ENCODE measurements around the gene DIAPH2. TPM values are rescaled to one million over a fixed set of nuclear protein-coding genes. Genes with fewer than 3 reads are reported as not detected.

DIAPH2 gene
- total RNA-seq, 2 experiments from 2014 or later, result 13.7 to 13.9 TPM

- Mint-ChIP-seq H3K27me3 (no peaks in the 10 kb centered on the region), H3K27ac (no peak overlapping the region), H3K4me3 (no peak overlapping the region), H3K9me3 (no peaks in the 10 kb centered on the region), H3K4me1 (no peaks in the 10 kb centered on the region), H3K36me3 (no peaks in the 10 kb centered on the region)
- POLR2A ChIA-PET, result no interaction called here
- ATAC-seq (ENCODE audit: low read depth), result no peak
- no peak for DNase-seq
These were observed 794.7 kb downstream of the DIAPH2 start for GRCh38 chrX:97479106-97479890.

DNA sequence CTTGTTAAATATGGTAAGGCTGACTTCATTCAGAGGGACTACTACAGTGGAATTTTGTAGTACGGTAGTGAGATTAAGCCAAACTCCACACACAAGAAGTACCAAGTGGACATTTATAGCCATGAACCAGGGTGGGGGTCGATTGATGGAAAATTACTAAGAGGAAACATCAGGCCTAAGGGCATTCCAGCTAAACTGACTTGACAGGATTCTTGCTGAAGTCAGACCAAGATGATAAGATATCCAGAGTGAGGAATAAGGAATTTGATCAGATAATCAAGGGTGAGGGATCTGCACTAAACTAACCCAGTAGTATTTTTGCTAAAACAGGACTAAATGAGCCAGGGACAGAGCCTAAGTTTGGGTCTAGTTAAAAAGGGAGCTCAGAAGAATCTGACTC lies 796.6 kb downstream of the DIAPH2 start:
- DNase-seq (no peak), ATAC-seq (ENCODE audit: low read depth) (no peak)
- Mint-ChIP-seq H3K27ac (no peak overlapping the region), H3K4me1 (no peaks in the 10 kb centered on the region), H3K9me3 (no peaks in the 10 kb centered on the region), H3K4me3 (no peak overlapping the region), H3K27me3 (no peaks in the 10 kb centered on the region), H3K36me3 (no peaks in the 10 kb centered on the region)
- POLR2A ChIA-PET, result no interaction called here

- H3K36me3 Mint-ChIP-seq, result no peaks in the 10 kb centered on the region
- no peaks in the 10 kb centered on the region for H3K9me3 Mint-ChIP-seq
- no peak for ATAC-seq (ENCODE audit: low read depth)
- H3K4me3 Mint-ChIP-seq, result no peak overlapping the region
- no peaks in the 10 kb centered on the region for H3K27me3 Mint-ChIP-seq
- no peak for DNase-seq
- no peak overlapping the region for H3K27ac Mint-ChIP-seq
- POLR2A ChIA-PET, result no interaction called here
- H3K4me1 Mint-ChIP-seq, result no peaks in the 10 kb centered on the region
These were observed 798.1 kb downstream of the DIAPH2 start for GRCh38 chrX:97482666-97483300.

GRCh38 chrX:97490656-97491055 lies 806.0 kb downstream of the DIAPH2 start:
- Mint-ChIP-seq H3K27me3 (no peaks in the 10 kb centered on the region), H3K4me3 (no peak overlapping the region), H3K4me1 (peaks cover 9% of the 10 kb centered on the region), H3K36me3 (peaks cover 4% of the 10 kb centered on the region), H3K9me3 (no peaks in the 10 kb centered on the region), H3K27ac (no peak overlapping the region)
- DNase-seq (no peak), ATAC-seq (ENCODE audit: low read depth) (no peak)
- POLR2A ChIA-PET, result no interaction called here

- DNase-seq, result no peak
- ATAC-seq (ENCODE audit: low read depth), result no peak
- Mint-ChIP-seq H3K4me1 (peaks cover 9% of the 10 kb centered on the region), H3K36me3 (peaks cover 2% of the 10 kb centered on the region), H3K9me3 (no peaks in the 10 kb centered on the region), H3K27me3 (no peaks in the 10 kb centered on the region), H3K4me3 (no peak overlapping the region), H3K27ac (no peak overlapping the region)
- POLR2A ChIA-PET, result no interaction called here
These were observed 810.2 kb downstream of the DIAPH2 start for GRCh38 chrX:97494756-97495372.

DNA sequence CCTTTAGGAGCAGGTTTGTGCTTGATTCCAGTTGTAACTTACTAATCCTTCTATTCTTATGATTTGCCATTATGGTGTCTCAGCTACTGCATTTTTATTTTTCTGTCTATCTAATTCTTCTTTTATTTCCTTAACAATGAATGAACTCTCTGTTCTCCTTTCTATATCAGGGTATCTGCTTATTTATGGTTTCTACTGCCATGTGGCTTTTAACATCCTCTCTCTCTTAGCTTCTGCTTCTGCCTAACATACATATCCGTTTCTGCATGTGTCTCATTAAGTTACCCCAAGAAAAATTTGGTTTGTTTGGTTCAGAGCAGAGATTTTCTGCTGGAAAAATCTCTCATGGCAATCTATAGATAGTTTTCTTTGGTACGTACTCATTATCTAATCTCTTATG lies 813.5 kb downstream of the DIAPH2 start:
- Mint-ChIP-seq H3K27ac (no peak overlapping the region), H3K27me3 (no peaks in the 10 kb centered on the region), H3K4me1 (peaks cover 9% of the 10 kb centered on the region), H3K4me3 (no peak overlapping the region), H3K9me3 (no peaks in the 10 kb centered on the region), H3K36me3 (no peaks in the 10 kb centered on the region)
- POLR2A ChIA-PET, result no interaction called here
- no peak for ATAC-seq (ENCODE audit: low read depth)
- no peak for DNase-seq

DNA sequence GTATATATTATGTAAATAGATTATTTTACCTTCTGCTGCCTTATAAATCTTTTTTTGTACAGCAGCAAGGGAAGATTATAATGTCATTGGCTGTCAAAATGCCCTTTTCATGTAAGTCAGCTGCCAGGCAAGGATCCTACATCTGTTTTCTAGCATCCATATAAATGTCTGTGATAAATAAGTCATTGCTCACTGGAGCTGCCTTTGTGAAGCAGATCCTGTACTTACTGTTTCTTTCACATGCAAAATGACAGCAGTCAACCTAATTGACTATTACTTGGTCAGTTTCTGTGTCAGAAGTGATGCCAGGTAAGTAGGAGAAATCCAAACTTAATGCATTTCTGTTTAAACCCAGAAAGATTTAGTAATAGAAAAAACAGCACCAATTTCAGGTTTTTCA lies 819.8 kb downstream of the DIAPH2 start:
- no peaks in the 10 kb centered on the region for H3K27me3 Mint-ChIP-seq
- no peaks in the 10 kb centered on the region for H3K36me3 Mint-ChIP-seq
- ATAC-seq (ENCODE audit: low read depth) (no peak), DNase-seq (no peak)
- no peak overlapping the region for H3K27ac Mint-ChIP-seq
- H3K9me3 Mint-ChIP-seq, result peaks cover 3% of the 10 kb centered on the region
- POLR2A ChIA-PET, result no interaction called here
- no peaks in the 10 kb centered on the region for H3K4me1 Mint-ChIP-seq
- H3K4me3 Mint-ChIP-seq, result no peak overlapping the region

GRCh38 chrX:97517763-97518162 lies 833.1 kb downstream of the DIAPH2 start:
- no peak for ATAC-seq (ENCODE audit: low read depth)

DNA sequence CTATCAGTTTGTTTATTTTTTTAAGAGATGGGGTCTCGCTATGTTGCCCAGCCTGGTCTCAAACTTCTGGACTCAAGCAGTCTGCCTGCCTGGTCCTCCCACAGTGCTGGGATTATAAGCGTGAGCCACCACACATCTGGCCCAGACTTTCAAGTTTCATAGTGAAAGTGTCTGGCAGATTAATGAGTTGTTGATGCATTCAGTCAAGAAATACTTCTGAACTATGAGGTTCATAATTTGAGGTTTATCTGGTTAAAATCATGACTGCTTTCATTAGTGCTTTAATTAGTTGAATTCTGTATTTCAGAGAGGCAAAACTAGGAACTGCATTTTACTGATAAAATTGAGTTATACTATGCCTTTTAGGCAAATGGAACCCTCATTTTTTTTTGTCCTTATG lies 837.7 kb downstream of the DIAPH2 start:
- no peaks in the 10 kb centered on the region for H3K27me3 Mint-ChIP-seq
- DNase-seq, result no peak
- H3K36me3 Mint-ChIP-seq, result peaks cover 3% of the 10 kb centered on the region
- no peak overlapping the region for H3K4me3 Mint-ChIP-seq
- peaks cover 2% of the 10 kb centered on the region for H3K9me3 Mint-ChIP-seq
- H3K27ac Mint-ChIP-seq, result no peak overlapping the region
- POLR2A ChIA-PET, result no interaction called here
- no peaks in the 10 kb centered on the region for H3K4me1 Mint-ChIP-seq
- no peak for ATAC-seq (ENCODE audit: low read depth)

More at GRCh38 chrX:97517763-97518162, 833.1 kb downstream of the DIAPH2 start:
- POLR2A ChIA-PET, result no interaction called here
- H3K27me3 Mint-ChIP-seq, result no peaks in the 10 kb centered on the region
- no peaks in the 10 kb centered on the region for H3K9me3 Mint-ChIP-seq
- no peaks in the 10 kb centered on the region for H3K4me1 Mint-ChIP-seq
- H3K27ac Mint-ChIP-seq, result no peak overlapping the region
- no peak overlapping the region for H3K4me3 Mint-ChIP-seq
- no peaks in the 10 kb centered on the region for H3K36me3 Mint-ChIP-seq
- no peak for DNase-seq

DNA sequence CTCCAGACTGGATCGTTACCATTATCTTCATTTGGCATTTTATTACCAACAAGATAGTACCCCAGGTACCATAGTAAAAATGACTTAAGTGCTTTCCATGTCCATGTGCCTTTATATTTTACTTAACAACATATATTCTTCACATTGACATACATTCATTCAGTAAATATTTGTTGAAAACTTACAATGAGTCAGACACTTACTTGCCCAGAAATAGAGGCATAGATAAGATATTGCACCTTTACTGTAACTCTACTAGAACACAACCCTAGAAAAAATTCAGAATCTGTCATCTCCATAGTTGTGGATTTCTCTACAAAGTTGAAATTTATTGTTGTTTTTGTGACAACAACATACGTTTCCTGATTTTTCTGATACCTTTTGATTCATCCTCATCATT lies 839.7 kb downstream of the DIAPH2 start:
- H3K4me3 Mint-ChIP-seq, result no peak overlapping the region
- H3K4me1 Mint-ChIP-seq, result no peaks in the 10 kb centered on the region

GRCh38 chrX:97524997-97525396 lies 840.4 kb downstream of the DIAPH2 start:
- DNase-seq, result no peak
- POLR2A ChIA-PET, result no interaction called here

More for the DNA sequence above, 839.7 kb downstream of the DIAPH2 start:
- Mint-ChIP-seq H3K27ac (no peak overlapping the region), H3K9me3 (peaks cover 2% of the 10 kb centered on the region), H3K36me3 (peaks cover 3% of the 10 kb centered on the region), H3K27me3 (no peaks in the 10 kb centered on the region)
- ATAC-seq (ENCODE audit: low read depth) (no peak), DNase-seq (no peak)
- POLR2A ChIA-PET, result no interaction called here

GRCh38 chrX:97525981-97526380 lies 841.3 kb downstream of the DIAPH2 start:
- Mint-ChIP-seq H3K4me1 (no peaks in the 10 kb centered on the region), H3K27me3 (no peaks in the 10 kb centered on the region), H3K4me3 (no peak overlapping the region), H3K36me3 (peaks cover 3% of the 10 kb centered on the region), H3K27ac (no peak overlapping the region), H3K9me3 (peaks cover 8% of the 10 kb centered on the region)
- ATAC-seq (ENCODE audit: low read depth) (no peak), DNase-seq (no peak)
- POLR2A ChIA-PET, result no interaction called here

More at GRCh38 chrX:97524997-97525396, 840.4 kb downstream of the DIAPH2 start:
- Mint-ChIP-seq H3K4me3 (no peak overlapping the region), H3K27me3 (no peaks in the 10 kb centered on the region), H3K36me3 (peaks cover 3% of the 10 kb centered on the region), H3K9me3 (peaks cover 2% of the 10 kb centered on the region), H3K27ac (no peak overlapping the region), H3K4me1 (no peaks in the 10 kb centered on the region)
- ATAC-seq (ENCODE audit: low read depth), result no peak

DNA sequence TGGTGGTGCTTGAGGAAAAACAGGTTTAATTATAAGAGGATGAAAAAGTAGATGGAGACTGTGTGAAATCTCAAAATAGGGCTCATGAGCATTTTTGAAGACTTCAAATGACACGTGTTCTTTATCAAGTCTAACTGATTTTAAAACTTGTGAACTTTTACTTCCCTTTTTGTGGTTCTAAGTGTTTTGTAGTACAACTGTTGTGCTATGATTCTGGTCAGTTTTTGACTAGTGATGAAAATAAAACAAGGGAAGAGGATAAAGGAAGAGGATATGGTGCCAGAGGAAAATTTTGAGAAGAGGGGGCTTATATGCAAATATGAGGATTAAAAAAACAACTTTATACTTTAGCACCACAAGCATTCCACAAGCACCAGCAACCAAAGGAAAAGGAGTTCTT lies 843.1 kb downstream of the DIAPH2 start:
- H3K27ac Mint-ChIP-seq, result no peak overlapping the region
- peaks cover 8% of the 10 kb centered on the region for H3K9me3 Mint-ChIP-seq
- H3K36me3 Mint-ChIP-seq, result peaks cover 3% of the 10 kb centered on the region
- POLR2A ChIA-PET, result no interaction called here
- DNase-seq (no peak), ATAC-seq (ENCODE audit: low read depth) (no peak)
- no peaks in the 10 kb centered on the region for H3K27me3 Mint-ChIP-seq
- H3K4me1 Mint-ChIP-seq, result no peaks in the 10 kb centered on the region
- no peak overlapping the region for H3K4me3 Mint-ChIP-seq

All from activated naive CD8-positive, alpha-beta T cell treated with anti-CD3 and anti-CD28 coated beads, Interleukin-2, amount 10 ng/mL, durations not matched to agents 7 days and 5 days (primary cell).